H4 (cell line): Measurements from ENCODE around the gene EFHC1. TPM values are rescaled to one million over a fixed set of nuclear protein-coding genes. Genes with fewer than 3 reads are reported as not detected.

ENCODE experiments used
- DNase-seq: peaks from one replicate; pipeline ENCODE4 v3.0.0-alpha.2; 2015; ENCODE audit warnings: low spot score
- total RNA-seq: library from RNA; depleted of rRNA; stranded (reverse); fragments of >200 nt; shearing (Covaris generic); gene quantifications from 2 replicates; pipeline ENCODE4 v1.2.3, GENCODE V29; 2014

EFHC1 gene
- total RNA-seq, 1 experiment from 2014 or later: 35.9 TPM

DNA sequence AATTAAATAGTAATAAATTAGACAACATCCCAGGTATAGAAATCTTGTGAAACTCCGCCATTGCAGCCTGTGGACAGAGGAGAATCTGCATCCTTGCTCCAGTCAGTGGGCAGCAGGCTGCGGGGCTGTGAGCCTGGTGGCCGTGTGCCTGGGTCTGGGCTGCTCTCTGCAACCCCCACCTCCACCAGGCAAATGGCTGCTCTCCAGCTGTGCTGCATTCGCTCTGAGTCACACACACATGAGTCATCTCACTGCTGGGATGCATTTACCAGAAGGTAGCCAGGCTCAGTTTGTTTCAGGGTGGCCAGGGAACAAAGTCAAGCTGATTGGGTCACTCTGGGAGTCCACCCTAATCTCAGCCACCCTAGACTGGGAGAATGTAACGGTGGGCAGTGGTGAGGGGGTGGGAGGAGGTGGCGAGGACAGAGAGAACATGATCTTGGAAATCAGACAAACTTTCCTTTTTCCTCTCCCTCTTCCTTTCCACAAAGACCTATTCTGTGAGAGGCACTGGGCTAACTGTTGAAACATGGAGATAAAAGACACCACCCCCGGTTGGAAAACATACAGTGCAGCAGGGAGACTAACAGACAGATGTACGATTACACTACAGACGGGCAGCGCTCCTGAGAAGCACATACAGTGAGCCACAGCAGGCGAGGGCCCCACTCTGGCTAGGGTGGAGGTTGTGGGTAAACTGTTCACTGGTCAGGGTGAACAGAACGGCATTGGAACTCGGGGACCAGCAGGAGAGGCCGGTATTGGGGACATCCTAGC, 97.5 kb downstream of the EFHC1 start:
- peak; percentile 98 for DNase-seq

- no peak for DNase-seq
Measured at GRCh38 chr6:52518279-52518945, 98.3 kb downstream of the EFHC1 start.

DNA sequence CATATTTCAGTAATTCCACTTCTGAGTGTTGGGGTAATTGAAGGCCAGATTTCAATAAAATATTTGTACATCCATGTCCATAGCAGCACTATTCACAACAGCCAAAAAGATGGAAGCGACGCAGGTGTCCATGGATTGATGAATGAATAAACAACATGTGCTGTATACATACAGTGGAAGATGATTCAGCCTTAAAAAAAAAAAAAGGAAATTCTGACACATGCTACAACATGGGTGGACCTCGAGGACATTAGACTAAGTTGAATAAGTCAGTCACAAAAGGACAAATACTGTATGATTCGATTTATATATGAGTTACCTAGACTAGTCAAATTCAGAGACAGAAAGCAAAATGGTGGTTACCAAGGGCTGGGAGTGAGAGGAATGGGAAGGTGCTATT, 99.5 kb downstream of the EFHC1 start:
- no peak for DNase-seq

DNA sequence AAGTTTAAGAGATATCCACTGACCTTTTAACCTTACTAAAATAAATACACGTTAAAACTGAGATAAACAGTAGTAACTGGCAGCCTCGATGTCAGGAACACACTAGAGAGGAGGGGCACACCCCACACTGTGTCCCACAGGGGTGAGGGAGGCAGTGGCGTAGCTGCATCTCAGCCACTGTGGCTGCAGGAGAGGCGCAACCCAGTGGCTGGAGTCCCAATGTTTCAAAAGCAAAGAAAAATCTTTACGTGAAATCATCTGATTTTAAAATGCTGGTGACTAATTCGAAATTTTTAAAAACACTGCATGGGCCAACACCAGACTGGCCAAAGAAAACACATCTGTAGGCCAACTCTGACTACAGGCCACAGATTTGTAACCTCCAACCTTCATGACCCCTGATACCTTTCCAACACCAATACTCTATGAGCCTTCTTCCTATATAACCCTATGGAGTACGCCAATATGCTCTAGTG, 102.0 kb downstream of the EFHC1 start:
- no peak for DNase-seq

GRCh38 chr6:52522655-52523054, 102.5 kb downstream of the EFHC1 start:
- no peak for DNase-seq

GRCh38 chr6:52523378-52524142, 103.4 kb downstream of the EFHC1 start:
- no peak for DNase-seq

- DNase-seq: no peak
Measured at GRCh38 chr6:52524918-52525317, 104.8 kb downstream of the EFHC1 start.

- no peak for DNase-seq
Measured at GRCh38 chr6:52526634-52527033, 106.5 kb downstream of the EFHC1 start.

DNA sequence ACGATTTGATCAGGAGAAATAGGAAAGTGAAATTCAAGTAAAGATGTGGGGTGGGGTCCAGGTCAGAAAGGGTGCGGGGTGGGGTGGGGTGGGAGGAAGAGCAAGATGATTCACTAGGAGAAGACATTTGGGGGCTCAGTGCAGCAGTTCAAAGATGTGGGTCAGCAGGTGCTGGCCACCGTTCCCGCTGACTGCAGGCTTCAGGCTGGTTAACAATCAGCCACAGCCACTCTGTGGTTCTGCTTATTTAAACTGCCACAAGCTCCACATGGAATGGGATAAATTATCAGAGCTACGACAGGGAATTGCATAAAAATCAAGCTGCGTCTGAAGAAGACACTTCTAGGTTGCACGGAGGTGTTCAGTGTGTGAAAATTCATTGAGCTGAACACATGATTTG, 107.3 kb downstream of the EFHC1 start:
- no peak for DNase-seq

DNA sequence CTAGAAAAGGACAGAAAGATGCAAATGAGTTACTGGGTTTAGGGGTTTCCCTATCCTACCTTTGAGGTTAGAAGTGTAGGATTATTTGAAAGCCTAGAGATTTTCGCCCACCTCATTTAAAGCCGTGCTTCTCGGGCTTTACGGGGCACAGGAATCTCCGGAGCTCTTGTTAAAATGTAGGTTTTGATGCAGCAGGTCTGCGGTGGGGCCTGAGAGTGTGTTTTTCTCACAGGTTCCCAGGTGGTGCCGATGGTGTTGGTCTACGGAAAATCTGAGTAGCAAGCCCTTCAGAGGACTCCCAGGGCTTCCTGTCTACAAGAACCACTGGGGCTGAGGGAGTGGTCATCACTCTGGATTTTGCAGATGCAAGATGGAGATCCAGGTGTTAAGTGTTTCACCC, 109.2 kb downstream of the EFHC1 start:
- DNase-seq: no peak

DNA sequence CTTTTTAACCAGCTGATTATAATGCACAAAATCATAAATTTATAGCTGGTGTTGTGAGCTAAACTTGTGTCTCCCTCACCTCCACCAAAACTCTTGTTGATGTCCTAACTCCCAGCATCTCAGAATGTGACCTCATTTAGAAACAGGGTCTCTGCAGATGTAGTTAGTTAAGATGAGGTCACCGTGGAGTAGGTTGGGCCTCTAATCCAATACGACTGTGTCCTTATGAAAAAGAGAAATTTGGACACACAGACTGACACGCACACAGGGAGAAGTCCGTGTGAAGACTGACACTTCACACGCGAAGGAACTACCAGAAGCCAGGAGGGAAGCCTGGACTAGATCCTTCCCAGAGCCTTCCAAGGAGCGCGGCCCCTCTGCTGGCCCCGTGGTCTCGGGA, 110.2 kb downstream of the EFHC1 start:
- DNase-seq: no peak

GRCh38 chr6:52531396-52531795, 111.3 kb downstream of the EFHC1 start:
- DNase-seq: no peak

DNA sequence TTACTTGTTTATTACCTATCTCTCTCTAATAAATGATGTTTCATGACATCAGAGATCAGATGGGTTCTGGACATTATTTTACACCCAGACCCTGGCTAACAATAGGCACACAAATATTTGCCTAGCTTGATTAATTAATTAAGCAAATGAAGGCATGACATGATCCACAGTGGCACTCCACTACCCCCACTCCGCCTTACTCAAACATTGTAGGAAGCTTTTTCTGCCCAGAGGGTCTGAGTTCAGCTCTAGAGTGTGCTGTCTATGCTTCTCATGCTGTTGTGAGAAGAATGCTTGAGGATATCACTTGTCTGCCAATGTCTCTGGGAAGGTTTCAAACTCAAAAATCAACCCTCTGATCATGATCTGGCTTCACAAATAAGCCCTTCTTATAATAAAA, 111.7 kb downstream of the EFHC1 start:
- DNase-seq: no peak

DNA sequence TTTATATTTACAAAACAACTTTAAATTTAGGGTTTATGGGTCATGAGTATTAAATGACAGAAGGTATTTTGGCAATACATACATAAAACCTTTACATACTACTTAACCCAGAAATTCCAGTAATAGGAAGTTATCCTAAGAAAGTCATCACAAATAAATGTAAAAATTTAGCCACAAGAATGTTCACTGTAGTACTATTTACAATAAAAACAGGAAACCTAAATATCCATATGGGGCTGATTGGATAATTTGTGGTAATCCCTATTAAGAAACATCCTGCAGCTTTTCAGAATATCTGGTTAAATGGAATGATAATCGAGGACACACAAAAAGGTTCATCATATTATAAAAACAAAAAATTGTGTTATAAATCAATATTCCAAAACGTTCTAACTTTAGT, 112.3 kb downstream of the EFHC1 start:
- DNase-seq: no peak

GRCh38 chr6:52533491-52533890, 113.3 kb downstream of the EFHC1 start:
- no peak for DNase-seq

GRCh38 chr6:52534363-52534762, 114.2 kb downstream of the EFHC1 start:
- no peak for DNase-seq

- DNase-seq: no peak
Measured at GRCh38 chr6:52534966-52535390, 114.8 kb downstream of the EFHC1 start.

- DNase-seq: no peak
Measured at GRCh38 chr6:52535711-52536423, 115.7 kb downstream of the EFHC1 start.

- no peak for DNase-seq
Measured at GRCh38 chr6:52536424-52536916, 116.3 kb downstream of the EFHC1 start.

DNA sequence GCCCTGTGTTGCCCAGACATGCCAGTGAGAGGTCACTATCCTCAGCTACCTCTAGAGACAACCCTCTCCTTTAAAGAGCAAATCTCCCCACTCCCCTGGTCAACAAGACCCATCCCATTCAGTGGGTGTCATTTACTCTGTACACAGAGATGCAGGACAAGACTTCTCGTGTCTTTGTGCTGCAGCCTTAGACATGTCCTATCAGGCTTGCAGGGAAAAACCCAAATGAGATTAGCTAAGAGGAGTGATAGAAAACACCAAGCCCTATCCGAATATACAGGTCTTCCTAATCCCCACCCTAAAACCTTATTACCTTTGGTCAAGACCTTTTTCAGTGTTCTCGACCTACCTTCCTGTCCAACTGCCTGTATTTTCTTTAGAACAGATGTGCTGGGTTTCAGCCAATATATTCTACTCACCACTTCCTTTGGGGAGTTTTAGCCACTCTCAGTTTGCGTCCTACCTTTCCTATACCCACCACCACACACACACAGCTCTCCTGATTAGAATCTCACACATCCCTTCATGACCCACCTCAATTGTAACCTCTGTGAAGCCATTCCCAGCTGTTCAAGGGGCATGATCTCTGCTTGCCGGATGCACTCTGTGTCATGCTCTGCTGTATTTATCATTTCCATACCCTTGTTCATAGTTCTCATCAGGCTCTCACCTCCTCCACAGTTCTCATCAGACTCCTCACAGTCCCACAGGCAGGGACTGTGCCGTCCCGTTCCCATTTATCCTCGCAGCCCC, 117.0 kb downstream of the EFHC1 start:
- no peak for DNase-seq
